NCI-H748 (cell line): Measurements from ENCODE around the gene IL24.
"Not testable (repeated sequence)": the region's sequence is repeated elsewhere in the genome, so short reads cannot be mapped to it uniquely, and the experiment has no call there.

Experiments used
- DNase-seq: peaks from one replicate; lab custom pipeline; 2025; ENCODE audit not compliant: unreplicated experiment; lab: John Stamatoyannopoulos, UW

IL24 gene

DNA sequence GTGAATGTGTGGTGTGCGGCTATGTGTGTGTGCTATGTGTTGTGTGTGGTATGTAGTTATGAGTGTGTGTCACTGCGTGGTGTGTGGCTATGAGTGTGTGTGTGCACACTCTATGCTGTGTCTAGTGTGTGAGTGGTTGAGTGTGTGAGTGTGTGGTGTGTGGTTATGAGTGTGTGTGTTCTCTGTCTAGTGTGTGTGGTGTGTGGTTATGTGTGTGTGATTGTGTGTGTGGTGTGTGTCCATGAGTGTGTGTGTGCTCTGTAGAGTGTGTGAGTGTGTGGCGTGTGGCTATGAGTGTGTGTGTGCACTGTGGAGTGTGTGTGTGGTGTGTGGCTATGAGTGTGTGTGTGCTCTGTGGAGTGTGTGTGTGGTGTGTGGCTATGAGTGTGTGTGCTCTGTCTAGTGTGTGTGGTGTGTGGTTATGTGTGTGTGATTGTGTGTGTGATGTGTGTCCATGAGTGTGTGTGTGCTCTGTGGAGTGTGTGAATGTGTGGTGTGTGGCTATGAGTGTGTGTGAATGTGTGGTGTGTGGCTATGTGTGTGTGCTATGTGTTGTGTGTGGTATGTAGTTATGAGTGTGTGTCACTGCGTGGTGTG, 26.8 kb downstream of the IL24 start:
- DNase-seq, result not testable (repeated sequence)

DNA sequence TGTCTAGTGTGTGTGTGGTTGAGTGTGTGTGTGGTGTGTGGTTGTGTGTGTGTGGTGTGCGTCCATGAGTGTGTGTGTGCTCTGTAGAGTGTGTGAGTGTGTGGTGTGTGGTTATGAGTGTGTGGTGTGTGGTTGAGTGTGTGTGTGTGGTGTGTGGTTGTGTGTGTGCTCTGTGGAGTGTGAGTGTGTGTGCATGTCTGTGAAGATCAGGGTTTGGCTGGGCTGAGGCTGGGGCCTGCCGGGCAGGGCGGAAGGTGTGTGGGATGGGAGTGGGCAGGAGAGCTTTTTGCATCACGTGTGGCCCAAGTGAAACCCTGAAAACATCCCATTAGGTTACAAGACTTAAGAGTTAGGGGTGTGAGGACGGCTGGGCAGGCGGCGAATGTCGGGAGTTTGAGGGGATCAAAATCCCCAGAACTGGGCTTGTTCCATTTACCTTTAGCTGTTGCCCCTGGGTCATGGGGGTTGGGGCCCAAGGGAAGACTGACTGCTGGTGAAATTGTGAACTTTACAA, 27.4 kb downstream of the IL24 start:
- DNase-seq, result no peak

DNA sequence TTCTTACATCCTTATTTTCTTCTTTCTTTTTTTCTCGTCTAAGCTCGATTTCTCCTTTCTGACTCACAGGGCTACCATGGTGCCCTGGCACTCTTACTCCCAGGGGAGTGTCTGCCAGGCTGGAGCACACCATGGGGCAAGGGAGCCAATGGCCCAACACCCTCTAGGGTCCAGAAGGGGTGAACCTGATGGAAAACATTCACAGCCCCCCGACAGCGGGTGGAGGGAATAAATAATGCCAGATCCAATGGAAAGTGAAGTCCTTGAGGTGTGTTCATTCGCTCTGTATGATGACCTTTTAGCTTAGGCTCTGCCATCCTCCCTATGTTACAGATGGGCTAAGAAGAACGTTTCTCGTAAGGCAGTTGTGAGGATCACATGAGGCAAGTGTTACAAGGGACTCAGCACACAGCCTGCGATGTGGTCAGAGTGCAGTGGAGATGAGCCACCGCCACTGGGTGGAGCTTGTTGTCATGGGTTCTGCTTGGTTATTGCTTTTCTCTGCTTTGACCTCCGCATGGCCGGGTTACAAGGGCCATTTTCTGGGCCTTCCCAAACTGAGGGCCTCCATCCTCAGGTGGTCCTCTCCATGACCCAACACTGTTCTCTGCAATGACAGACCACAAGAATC, 28.0 kb downstream of the IL24 start:
- no peak for DNase-seq

DNA sequence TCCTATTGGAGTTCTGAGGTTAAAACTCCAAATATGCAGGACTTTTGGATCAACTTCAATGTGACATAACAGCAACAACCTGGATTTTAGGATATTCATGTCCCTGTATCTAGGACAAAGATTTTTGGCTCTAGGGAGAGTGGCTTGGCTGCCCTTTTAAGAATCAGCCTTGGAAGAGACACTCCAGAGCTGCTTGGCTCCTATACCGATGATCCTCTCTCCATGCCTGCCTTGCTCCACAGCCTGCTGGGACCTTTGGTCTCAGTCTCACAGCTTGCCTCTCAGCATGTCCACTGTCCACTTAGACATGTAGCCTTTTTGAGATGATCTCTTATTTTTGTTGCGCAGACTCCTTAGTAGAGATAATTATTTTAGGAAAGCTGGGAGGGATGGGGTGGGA, 29.0 kb downstream of the IL24 start:
- DNase-seq, result no peak

GRCh38 chr1:206929524-206929923, 32.3 kb downstream of the IL24 start:
- DNase-seq, result no peak

DNA sequence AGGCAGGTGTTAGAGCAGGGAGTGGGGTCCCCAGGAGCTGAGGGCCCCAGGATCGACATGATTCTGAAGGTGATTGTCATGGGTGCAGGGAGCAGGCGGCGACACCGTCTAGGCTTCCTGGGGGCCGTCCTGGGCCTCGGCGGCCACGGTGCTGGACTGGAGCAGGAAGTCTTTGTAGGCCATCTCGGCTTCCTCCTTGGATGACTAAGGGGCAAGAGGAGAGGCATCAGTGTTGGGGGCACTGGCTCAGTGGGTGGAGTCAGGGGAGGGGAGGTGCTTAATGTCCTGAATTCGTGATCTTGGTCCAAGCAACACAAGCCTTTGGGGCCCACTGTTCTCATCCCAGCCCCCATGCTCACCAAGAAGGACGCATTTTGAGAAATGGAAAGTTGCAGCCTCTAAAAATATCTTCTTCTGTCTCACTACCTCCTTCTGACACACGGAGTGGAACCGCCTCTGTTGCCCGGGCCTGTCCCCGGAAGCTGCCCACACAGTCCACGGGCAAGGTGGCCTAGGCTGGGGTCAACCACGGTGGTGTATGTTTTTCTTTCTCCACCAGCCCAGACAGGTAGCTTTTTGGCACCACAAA, 33.1 kb downstream of the IL24 start:
- no peak for DNase-seq

DNA sequence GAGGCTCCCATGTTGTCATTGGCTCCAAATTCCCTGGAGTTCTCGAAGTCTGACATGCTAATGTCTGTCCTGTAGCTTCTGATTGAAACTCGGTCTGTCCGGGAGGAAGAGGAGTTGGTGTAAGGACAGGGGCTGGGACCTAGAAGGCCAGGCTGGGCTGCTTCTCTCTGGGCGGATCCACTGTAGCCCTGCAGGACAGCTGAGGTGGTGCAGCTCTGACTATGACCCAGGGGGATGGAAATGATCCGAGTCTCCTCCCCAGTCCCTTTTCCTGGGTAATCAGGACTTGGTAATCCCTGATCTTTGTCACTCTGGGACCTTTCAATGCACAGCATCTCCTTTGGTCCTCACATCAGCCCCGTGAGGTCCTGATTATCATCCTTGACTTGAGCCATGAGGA, 34.5 kb downstream of the IL24 start:
- no peak for DNase-seq

DNA sequence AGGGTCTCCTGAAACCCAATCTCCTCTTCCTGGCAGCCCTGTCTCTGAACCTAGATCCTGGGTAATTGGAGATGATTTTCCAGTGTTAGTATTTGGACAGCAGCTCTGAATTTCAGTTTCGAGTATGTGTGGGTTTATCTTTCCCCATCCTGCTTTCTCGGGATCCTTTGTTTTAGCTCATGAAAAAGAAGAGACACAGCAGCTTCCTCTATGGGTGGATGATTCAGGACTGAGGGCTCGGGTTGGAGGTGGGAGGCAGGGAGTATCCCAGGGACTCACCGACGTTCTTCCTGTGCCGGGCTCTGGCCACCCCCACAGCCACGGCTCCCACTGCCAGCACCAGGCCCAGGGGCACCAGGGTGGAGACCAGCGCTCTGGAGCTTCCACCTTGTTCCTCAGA, 34.9 kb downstream of the IL24 start:
- DNase-seq, result no peak

- DNase-seq, result peak; percentile 21
These were observed 36.2 kb downstream of the IL24 start for GRCh38 chr1:206933333-206933945.

DNA sequence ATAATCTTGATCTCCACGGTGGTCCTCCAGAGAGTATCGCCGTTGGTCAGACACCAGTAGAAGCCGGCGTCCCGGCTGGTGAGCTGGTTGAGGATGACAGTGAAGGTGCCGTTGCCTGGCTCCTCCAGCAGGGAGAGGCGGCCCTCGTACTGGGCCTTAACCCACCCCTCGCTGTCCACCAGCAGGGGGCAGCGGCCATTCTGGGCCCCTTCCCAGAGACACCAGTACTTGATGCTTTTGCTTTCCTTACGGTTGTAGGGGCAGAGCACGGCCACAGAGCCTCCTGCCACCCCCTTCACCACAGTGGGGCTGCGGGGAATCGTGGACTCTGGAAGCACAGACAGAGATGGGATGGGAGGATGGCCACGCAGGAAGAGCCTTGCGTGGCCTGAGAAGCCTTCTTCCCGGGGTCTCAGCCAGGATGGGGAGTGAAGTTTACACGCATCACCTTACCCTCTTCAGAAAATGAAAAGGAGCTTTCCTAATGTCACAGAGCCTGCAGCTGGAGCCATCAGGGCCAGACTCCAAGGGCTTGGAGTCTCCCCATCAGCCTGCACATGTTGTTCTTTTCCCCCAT, 38.3 kb downstream of the IL24 start:
- no peak for DNase-seq

GRCh38 chr1:206937425-206937824, 40.2 kb downstream of the IL24 start:
- DNase-seq, result no peak

DNA sequence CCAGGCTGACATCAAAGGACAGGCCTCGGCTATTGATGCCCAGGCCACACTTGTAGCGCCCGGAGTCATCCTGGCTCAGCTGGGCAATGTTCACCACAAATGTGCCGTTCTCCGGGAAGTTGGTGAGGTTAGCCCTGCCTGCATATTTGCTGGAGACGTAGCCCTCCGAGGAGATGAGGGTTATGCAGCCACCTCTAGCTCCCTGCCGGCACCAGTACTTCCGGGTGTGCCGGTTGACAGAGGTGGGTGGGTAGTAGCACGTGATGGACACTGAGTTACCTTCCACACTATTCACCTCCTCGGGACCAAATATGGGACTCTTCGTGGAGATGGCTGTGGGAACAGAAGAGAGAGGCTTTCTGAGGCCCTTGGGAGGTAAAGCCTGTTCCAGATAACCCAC, 41.9 kb downstream of the IL24 start:
- DNase-seq, result no peak

DNA sequence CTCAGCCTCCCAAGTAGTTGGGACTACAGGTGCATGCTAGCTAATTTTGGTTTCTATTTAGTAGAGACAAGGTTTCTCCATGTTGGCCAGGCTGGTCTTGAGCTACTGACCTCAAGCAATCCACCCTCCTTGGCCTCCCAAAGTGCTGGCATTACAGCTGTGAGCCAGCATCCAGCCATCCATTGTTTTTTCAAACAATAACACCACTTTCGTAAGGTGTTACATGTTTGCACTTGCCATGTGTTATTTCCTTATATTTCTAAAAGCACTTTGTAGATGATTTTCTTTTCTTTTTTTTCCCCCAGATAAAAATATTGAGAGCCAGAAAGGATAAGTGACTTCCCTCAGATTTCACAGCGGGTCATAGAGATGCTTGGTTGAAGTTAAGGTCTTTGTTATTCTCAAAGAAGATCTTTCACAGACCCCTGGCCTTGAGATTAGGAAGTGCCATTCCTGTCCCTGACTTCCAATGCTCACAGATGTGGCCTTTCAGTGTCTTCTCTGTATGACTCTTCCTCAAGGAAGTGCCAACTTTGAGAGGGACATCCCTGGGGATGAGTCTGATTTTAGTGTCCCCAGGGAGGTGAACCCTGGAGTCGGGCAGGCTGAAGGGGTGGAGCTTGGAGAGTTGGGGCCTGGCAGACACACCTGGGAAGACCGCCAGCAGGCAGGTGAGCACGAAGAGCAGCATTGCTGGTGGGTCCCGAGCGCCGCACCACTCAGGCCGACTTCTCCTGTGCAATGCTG, 42.8 kb downstream of the IL24 start:
- DNase-seq, result no peak

GRCh38 chr1:206940588-206940936, 43.3 kb downstream of the IL24 start:
- DNase-seq, result no peak

- DNase-seq, result no peak
These were observed 44.6 kb downstream of the IL24 start for GRCh38 chr1:206941766-206942418.

DNA sequence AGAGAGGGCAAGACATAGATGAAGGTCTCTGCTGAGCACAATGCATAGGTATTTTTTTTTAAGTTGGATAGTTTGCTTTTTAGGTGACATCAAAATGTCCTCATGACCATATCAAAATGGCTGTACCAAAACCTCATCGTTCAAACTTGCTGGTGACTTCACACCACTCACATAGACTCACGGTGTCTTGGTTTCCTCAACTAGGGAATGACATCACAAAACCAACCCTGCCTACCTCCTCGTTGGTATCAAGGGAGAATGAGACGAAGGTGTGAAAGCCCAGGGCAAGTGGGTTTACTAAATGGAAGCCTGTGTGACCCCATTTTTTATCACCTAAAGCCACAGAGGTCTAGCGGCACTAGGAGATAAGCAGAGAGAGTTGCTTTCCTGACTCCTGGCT, 47.5 kb downstream of the IL24 start:
- no peak for DNase-seq

DNA sequence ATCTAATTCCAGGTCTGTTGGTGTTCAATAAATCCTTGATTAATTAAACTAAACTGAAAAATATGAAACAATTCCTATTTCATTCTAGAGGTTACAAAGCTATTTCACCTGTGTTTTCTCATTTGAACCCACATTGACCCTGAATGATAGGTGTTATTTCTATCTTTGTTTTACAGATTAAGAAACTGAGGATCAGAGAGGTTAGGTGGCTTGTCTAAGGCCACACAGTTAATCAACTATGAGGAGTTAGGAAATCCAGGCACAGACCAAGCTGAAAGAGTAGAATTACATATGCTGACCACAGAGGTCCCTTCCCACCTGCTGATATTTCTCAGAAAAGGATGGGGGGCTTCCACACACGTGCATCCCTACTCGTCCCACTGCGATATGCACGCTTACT, 48.5 kb downstream of the IL24 start:
- no peak for DNase-seq

GRCh38 chr1:206946261-206946660, 49.0 kb downstream of the IL24 start, which contains the start of gene PIGR:
PIGR (minus strand) TSS chr1:206946466; CDS start chr1:206940531, 5,935 bp downstream.
- no peak for DNase-seq

GRCh38 chr1:206947255-206947654, 50.0 kb downstream of the IL24 start:
- DNase-seq, result no peak

GRCh38 chr1:206949208-206949607, 52.0 kb downstream of the IL24 start:
- no peak for DNase-seq

GRCh38 chr1:206949641-206950040, 52.4 kb downstream of the IL24 start:
- DNase-seq, result no peak
